ENCODE results near the gene CD160. TPM values are rescaled to one million over a fixed set of nuclear protein-coding genes. Genes with fewer than 3 reads are reported as not detected.
A peak's percentile ranks its signal among the peaks of the same experiment; 100 is the strongest.
"Not testable (repeated sequence)": the region's sequence is repeated elsewhere in the genome, so short reads cannot be mapped to it uniquely, and the experiment has no call there.

CD160 gene
- total RNA-seq, 1 experiment from 2014 or later = not detected

DNA sequence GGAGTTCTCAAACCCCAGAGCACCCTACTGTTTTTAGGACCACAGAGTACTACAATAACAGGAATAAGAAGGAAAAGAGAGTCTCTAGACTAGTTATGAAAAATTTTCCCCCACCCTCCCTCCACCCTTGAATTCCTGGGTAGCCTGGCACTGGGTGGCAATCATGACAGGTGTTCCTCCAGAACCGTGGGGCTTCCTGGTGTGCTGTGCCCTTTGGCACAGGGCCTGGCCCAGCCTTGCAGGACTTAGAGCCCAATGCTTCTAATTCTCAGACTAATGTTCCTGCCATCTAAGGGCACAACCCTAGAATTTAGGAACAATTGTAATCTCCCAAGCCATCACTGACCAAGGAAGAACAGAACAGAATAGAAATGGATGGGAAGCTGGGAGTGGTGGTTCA is 1.5 kb upstream of the CD160 start:
- no TSS peak for BruUV-seq (replicated peaks)
- TF ChIP-seq, protein P1, sequence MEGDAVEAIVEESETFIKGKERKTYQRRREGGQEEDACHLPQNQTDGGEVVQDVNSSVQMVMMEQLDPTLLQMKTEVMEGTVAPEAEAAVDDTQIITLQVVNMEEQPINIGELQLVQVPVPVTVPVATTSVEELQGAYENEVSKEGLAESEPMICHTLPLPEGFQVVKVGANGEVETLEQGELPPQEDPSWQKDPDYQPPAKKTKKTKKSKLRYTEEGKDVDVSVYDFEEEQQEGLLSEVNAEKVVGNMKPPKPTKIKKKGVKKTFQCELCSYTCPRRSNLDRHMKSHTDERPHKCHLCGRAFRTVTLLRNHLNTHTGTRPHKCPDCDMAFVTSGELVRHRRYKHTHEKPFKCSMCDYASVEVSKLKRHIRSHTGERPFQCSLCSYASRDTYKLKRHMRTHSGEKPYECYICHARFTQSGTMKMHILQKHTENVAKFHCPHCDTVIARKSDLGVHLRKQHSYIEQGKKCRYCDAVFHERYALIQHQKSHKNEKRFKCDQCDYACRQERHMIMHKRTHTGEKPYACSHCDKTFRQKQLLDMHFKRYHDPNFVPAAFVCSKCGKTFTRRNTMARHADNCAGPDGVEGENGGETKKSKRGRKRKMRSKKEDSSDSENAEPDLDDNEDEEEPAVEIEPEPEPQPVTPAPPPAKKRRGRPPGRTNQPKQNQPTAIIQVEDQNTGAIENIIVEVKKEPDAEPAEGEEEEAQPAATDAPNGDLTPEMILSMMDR (IDR thresholded peaks at IDR 0.05; ENCODE audit: unreplicated experiment) = no peak
- Mint-ChIP-seq H3K36me3 (ENCODE audit: insufficient read depth, unreplicated experiment) (no peaks in the 10 kb centered on the region), H3K27ac (ENCODE audit: low read depth, unreplicated experiment) (no peak overlapping the region), H3K9me3 (ENCODE audit: unreplicated experiment) (no peaks in the 10 kb centered on the region), H3K4me1 (ENCODE audit: insufficient read depth, unreplicated experiment) (peaks cover 11% of the 10 kb centered on the region), H3K4me3 (ENCODE audit: unreplicated experiment) (no peak overlapping the region), H3K27me3 (ENCODE audit: insufficient read depth, unreplicated experiment) (no peaks in the 10 kb centered on the region)
- intact Hi-C loops (cut with micrococcal nuclease) = no loop called here
- no peak for DNase-seq (ENCODE audit: unreplicated experiment)
- ChIA-PET CTCF (interaction anchor here (1.3 kb wide), 1 partner anchor 11 kb away, joined by 4 read pairs; no protein-coding TSS in a partner anchor), POLR2A (no interaction called here)

DNA sequence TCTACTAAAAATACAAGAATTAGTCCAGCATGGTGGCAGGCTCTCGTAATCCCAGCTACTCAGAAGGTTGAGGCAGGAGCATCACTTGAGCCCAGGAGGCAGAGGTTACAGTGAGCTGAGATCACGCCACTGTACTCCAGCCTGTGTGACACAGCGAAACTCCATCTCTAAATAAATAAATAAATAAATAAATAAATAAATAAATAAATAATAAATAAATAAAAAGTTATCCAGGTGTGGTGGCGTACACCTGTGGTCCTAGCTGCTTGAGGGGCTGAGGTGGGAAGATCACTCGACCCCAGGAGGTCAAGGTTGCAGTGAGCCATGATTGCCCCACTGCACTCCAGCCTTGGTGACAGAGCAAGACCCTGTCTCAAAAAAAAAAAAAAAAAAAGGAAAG is 834 bp upstream of the CD160 start:
- H3K27me3 Mint-ChIP-seq (ENCODE audit: insufficient read depth, unreplicated experiment); DNase-seq (ENCODE audit: unreplicated experiment); BruUV-seq (replicated peaks); H3K36me3 Mint-ChIP-seq (ENCODE audit: insufficient read depth, unreplicated experiment); H3K27ac Mint-ChIP-seq (ENCODE audit: low read depth, unreplicated experiment); intact Hi-C loops (cut with micrococcal nuclease); H3K9me3 Mint-ChIP-seq (ENCODE audit: unreplicated experiment); H3K4me3 Mint-ChIP-seq (ENCODE audit: unreplicated experiment); POLR2A ChIA-PET: not testable (repeated sequence)
- CTCF ChIA-PET = interaction anchor here (0.6 to 1.3 kb wide), 2 partner anchors 12 to 15 kb away, joined by 3 to 4 read pairs; no protein-coding TSS in a partner anchor
- peaks cover 11% of the 10 kb centered on the region for H3K4me1 Mint-ChIP-seq (ENCODE audit: insufficient read depth, unreplicated experiment)

- no peak overlapping the region for H3K27ac Mint-ChIP-seq (ENCODE audit: low read depth, unreplicated experiment)
- H3K4me3 Mint-ChIP-seq (ENCODE audit: unreplicated experiment) = peak overlapping the region; percentile 62
- H3K9me3 Mint-ChIP-seq (ENCODE audit: unreplicated experiment) = no peaks in the 10 kb centered on the region
- H3K36me3 Mint-ChIP-seq (ENCODE audit: insufficient read depth, unreplicated experiment) = no peaks in the 10 kb centered on the region
- H3K4me1 Mint-ChIP-seq (ENCODE audit: insufficient read depth, unreplicated experiment) = peaks cover 11% of the 10 kb centered on the region
- ChIA-PET CTCF (interaction anchor here (0.5 to 3.6 kb wide), 25 partner anchors 9 to 293 kb away, joined by 3 to 63 read pairs (median 5); partner anchors contain the start of genes PDZK1, POLR3C and RNF115), POLR2A (interaction anchor here (1.0 to 1.2 kb wide), 4 partner anchors 11 to 295 kb away, joined by 3 to 5 read pairs (median 4); partner anchors contain the start of genes NBPF20, PDZK1, POLR3C and RNF115)
- TF ChIP-seq, protein P1 (IDR thresholded peaks at IDR 0.05; ENCODE audit: unreplicated experiment) = no peak
- BruUV-seq (replicated peaks) = no TSS peak
- DNase-seq (ENCODE audit: unreplicated experiment) = peak; percentile 53
- no peaks in the 10 kb centered on the region for H3K27me3 Mint-ChIP-seq (ENCODE audit: insufficient read depth, unreplicated experiment)
- intact Hi-C loops (cut with micrococcal nuclease) = loop anchor here (5.0 kb wide), 2 partner anchors 102 to 128 kb away; partner anchors contain the start of genes POLR3C and RNF115
These were observed 1.2 kb downstream of the CD160 start for GRCh38 chr1:145720556-145720877.

GRCh38 chr1:145720878-145721671 is 1.8 kb downstream of the CD160 start:
- no TSS peak for BruUV-seq (replicated peaks)
- H3K36me3 Mint-ChIP-seq (ENCODE audit: insufficient read depth, unreplicated experiment) = no peaks in the 10 kb centered on the region
- H3K27ac Mint-ChIP-seq (ENCODE audit: low read depth, unreplicated experiment) = peak overlapping the region; percentile 21
- intact Hi-C loops (cut with micrococcal nuclease) = loop anchor here (5.0 kb wide), 2 partner anchors 101 to 129 kb away; partner anchors contain the start of genes POLR3C and RNF115
- H3K9me3 Mint-ChIP-seq (ENCODE audit: unreplicated experiment) = no peaks in the 10 kb centered on the region
- POLR2A ChIA-PET = interaction anchor here (0.7 to 1.2 kb wide), 6 partner anchors 12 to 296 kb away, joined by 3 to 5 read pairs (median 4); partner anchors contain the start of genes NBPF20, PDZK1, POLR3C and RNF115
- DNase-seq (ENCODE audit: unreplicated experiment) = peak; percentile 73
- TF ChIP-seq, protein P1 (IDR thresholded peaks at IDR 0.05; ENCODE audit: unreplicated experiment) = peak; percentile 99
- H3K4me1 Mint-ChIP-seq (ENCODE audit: insufficient read depth, unreplicated experiment) = peaks cover 11% of the 10 kb centered on the region
- CTCF ChIA-PET = interaction anchor here (0.6 to 3.6 kb wide), 30 partner anchors 9 to 292 kb away, joined by 3 to 63 read pairs (median 6); partner anchors contain the start of genes PDZK1, POLR3C and RNF115
- no peaks in the 10 kb centered on the region for H3K27me3 Mint-ChIP-seq (ENCODE audit: insufficient read depth, unreplicated experiment)
- H3K4me3 Mint-ChIP-seq (ENCODE audit: unreplicated experiment) = peak overlapping the region; percentile 62

GRCh38 chr1:145726193-145726592 is 6.9 kb downstream of the CD160 start:
- H3K4me3 Mint-ChIP-seq (ENCODE audit: unreplicated experiment); H3K36me3 Mint-ChIP-seq (ENCODE audit: insufficient read depth, unreplicated experiment); CTCF ChIA-PET; intact Hi-C loops (cut with micrococcal nuclease); H3K4me1 Mint-ChIP-seq (ENCODE audit: insufficient read depth, unreplicated experiment); DNase-seq (ENCODE audit: unreplicated experiment); H3K27ac Mint-ChIP-seq (ENCODE audit: low read depth, unreplicated experiment); BruUV-seq (replicated peaks); H3K9me3 Mint-ChIP-seq (ENCODE audit: unreplicated experiment); H3K27me3 Mint-ChIP-seq (ENCODE audit: insufficient read depth, unreplicated experiment): not testable (repeated sequence)
- POLR2A ChIA-PET = interaction anchor here (0.7 to 1.1 kb wide), 3 partner anchors 9 to 25 kb away, joined by 3 to 4 read pairs (median 3); no protein-coding TSS in a partner anchor

All from MCF 10A (cell line).